DMS 273 treated with DMSO at 0.1 percent for 48 hours (cell line): Measurements from ENCODE around the gene EPN3.
A peak's percentile ranks its signal among the peaks of the same experiment; 100 is the strongest.

Experiments used
- DNase-seq: peaks from one replicate; lab custom pipeline; 2025; lab: John Stamatoyannopoulos, UW

The EPN3 gene

DNA sequence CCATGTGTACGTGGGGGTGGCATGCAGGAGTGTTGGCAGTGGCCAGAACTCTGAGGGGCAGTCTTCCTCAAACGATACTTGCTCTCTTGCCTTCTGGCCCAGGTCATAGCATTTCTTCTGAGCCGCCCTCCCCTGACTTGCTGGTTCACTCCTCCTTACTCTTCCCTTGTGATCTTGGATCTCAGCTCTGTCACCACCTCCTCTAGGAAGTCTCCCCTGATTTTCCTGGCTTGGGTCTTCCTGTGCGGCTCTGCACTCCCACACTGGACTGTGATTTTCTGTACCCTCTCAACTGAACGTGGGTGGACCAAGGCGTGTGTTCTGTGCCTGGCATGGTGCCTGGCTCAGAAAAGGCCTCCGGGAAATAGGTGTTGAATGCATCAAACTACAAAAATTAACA is 2.9 kb downstream of the EPN3 start:
- DNase-seq = no peak

GRCh38 chr17:50536683-50537646 is 4.4 kb downstream of the EPN3 start:
- DNase-seq = no peak

DNA sequence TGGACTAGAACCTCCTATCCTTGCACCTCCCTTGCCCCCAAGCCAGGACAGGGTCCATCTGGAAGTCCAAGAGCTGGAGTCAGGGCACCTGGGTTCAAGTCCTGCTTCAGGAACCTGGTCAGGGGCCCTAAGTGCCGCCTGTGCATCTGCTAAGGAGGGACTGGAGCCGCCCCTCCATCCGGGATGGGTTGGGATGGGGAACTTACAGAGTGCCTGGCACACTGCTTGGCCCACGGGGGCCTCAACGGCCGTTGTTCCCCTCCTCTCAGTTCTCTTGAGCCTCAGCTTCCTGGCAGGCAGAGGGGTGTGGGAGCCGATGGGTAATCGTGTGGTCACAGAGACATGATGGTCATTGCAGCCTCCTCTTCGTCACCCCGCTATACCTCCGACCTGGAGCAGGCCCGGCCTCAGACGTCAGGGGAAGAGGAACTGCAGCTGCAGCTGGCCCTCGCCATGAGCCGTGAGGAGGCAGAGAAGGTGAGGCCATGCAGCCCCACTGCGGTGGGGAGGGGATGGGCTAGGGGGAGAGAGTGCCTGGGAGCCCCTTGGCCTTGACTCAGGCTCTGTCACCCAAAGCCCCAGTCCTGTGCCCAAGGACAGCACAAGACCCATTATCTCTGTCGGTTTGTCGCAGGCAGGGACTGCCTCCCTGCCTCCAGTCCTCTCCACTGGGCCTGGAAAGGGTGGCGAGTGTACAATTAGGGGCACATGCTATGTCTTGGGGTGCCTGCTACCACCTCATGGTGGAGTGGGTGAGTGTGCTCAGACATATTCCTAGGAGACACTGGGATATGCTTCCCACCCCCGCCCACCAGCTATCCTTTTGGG is 5.4 kb downstream of the EPN3 start:
- no peak for DNase-seq

DNA sequence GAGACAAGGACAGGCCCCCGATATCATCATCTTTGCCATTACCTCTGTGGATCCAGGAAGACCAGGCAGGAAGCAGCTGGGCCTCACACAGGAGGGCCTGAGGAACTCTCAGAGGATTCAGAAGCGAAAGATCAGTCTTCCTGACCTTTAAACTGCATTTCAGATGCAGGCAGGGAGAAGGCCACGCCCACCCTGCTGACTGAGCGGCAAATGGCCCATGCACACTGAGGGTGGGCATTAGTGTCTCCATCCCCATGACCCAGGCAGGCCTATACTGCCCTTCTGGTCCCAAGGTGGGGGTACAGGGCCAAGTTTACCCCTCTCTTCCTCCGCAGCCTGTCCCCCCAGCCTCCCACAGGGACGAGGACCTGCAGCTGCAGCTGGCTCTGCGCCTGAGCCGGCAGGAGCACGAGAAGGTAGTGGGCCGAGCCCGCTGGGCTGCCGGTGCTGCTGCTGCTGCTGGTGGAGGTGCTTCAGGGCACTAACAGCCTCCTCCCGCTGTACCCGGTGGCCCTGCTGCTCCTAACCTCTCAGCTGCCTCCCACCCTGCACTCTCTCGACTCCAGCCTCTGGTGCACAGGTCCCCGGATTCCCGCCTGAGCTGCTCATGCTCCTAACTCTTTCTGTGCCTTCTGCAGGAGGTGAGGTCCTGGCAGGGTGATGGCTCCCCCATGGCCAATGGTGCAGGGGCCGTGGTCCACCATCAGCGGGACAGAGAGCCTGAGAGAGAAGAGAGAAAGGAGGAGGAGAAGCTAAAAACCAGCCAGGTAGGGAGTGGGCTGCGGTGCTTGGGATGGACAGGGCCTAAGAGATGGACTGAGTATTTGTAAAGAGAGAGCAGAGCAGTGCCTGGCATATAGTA is 6.2 kb downstream of the EPN3 start:
- DNase-seq = no peak

DNA sequence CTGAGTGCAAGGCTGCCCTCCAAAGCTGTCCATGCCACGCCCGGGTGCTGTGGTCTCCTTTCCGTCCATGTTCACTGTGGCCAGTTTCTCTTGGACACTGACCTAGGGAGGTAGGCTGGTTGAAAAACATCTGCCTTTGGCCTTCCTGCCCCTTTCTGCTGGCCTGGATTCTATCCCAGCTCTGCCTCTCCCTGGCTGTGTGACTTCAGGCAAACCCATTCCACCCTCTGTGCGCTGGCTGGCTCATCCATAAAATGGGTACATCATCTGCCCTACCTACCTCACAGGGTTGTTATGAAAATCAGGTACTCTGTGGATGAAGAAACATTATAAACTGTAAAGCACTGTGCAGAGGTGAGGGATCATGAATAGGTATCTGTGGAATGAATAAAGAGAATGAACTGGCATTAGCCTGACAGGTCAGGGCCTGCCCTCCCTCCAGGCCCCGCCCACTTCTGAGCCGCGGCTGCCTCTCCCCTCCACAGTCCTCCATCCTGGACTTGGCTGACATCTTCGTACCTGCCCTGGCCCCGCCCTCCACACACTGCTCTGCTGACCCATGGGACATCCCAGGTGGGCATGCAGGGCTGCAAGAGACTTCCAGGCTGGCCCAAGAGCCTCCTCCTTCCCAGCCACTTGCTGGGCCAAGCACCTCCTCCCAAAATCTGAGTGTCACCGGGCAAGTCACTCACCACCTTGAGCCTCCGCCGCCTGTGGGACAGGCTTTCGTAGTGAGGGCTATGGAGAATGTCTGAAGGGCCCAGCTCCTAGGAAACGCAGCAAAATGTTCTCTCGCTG is 7.4 kb downstream of the EPN3 start:
- no peak for DNase-seq

DNA sequence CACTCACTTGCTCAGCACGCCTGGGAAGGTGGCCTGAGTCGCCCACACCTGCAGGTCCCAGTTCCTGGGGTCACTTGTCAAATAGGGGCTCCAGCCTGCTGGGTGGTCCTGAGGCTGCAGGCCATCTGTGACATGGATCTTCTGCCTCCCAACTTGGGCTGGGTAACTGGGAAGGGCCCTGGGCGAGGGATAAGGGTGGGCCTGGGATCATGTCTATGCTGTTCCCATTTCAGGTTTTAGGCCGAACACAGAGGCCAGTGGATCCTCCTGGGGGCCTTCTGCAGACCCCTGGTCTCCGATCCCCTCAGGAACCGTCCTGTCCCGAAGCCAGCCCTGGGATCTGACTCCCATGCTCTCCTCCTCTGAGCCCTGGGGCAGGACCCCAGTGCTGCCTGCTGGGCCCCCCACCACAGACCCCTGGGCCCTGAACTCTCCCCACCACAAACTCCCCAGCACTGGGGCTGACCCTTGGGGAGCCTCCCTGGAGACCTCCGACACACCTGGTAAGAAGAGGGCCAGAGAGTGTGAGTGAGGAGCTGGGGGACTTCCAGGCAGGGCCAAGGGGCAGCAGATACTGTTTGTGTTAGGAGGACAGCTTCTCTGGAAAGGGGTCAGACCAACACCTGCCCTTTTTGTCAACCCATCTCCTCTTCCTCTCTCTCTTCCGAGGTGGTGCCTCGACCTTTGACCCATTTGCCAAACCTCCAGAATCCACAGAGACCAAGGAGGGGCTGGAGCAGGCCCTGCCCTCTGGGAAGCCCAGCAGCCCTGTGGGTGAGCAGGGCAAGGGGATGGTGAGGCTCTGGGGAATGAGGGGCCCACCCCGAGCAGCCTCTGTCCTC is 8.2 kb downstream of the EPN3 start:
- no peak for DNase-seq

- no peak for DNase-seq
Observed at GRCh38 chr17:50541402-50541715, 8.8 kb downstream of the EPN3 start.

DNA sequence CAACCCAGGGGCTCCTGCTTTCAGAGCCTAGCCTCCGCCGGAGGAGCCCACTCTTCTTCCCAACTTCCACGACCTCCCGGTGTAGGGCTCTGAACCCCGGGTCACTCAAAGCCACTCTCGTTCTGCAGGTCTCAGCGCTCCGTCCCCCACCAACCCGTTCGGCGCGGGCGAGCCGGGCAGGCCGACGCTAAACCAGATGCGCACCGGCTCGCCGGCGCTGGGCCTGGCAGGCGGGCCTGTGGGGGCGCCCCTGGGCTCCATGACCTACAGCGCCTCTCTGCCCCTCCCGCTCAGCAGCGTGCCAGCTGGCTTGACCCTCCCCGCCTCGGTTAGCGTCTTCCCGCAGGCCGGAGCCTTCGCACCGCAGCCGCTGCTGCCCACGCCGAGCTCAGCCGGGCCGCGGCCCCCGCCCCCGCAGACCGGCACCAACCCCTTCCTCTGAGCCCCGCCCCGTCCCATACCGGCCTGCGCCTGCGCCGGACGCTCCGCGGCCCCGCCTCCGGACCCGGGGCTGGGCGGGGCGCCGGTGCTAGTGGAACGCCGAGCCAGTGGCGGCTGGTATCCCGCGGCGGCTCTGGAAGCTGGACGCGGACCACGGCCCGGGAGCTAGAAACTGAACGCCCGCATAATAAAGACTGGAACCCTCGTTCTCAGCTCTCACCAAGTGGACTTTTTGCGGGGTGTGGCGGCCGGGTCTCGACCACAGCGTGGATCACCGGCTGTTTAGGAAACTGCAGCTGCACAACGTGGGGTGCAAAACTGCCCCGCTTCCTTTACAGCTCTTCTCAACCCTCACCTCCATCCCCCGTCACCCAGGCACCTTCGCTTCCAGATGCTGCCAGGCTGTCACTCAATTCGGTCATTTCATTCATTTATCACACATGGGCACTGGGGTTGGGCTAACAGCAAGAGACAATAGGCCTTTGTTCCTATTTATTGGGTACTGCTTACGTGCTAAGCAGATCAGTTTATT is 9.5 kb downstream of the EPN3 start:
- peak; percentile 27 for DNase-seq

GRCh38 chr17:50542795-50543774 is 10.6 kb downstream of the EPN3 start:
- no peak for DNase-seq

DNA sequence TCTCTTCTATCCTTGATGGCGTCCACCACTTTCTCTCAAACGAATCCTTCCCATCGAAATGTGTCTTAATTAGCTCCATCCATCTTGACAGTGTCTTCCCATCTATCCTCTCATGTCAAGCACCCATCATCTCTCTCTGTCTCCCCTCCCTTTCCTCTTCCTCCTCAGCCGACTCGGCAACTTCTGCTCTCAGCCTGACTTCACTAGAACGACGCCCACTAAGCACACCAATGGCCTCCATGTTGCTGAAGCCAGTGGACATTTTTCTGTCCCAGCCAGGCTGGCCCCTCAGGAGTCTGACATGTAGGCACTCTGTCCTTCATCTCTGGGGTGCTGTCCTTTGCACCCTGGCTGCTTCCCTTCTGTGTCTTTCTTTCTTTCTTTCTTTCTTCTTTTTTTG is 12.0 kb downstream of the EPN3 start:
- no peak for DNase-seq

DNA sequence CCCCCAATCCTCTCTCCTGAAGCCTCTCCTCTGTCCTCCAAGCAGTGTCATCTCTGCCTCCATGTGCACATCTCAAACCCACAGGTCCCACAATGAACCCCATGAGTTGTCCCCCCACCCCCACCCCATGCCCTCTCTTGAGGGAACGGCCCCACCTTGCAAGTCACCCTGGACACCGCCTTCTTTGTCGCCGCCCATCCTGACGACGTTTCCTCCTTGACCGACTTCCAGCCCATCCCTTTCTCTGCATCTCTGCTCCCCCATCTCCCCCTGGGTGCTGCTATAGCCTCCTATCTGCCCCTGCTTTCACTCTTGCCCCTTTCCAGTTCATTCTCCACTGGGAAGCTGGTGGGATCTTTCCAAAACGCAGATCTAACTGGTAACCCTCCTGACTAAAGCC is 12.8 kb downstream of the EPN3 start:
- no peak for DNase-seq

GRCh38 chr17:50546701-50547034 is 14.1 kb downstream of the EPN3 start:
- DNase-seq = no peak

DNA sequence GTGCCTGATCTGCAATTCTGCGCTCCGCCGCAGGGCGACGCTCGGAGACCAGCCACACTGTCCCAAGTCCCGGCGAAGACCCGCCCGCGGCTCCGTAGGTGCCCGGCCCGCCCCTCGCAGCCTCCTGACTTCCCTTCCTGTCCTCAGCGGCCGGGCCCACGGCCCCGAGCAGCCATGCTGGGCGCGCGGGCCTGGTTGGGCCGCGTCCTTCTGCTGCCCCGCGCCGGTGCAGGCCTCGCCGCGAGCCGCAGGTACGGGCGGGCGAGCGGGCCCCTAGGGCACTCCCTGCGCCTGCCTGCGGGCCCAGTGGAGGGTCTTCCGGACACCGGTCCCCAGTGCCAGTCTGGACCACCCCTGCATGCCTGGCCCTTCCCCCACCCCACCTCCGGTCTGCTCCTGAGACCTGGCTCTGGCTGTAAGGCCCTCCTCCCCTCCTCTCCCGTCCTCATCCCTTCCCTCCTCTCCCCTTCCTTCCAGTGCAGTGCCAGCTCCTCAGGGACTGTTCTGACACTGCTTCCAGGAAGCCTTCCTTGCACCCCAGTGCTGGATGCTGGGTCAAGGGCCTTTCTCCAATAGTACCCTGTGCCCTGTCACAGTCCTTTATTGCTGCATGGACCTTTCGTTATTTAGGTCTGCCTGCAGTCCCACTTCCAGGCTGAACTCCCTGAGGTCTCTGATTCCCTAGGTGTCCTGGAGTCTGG is 14.7 kb downstream of the EPN3 start, which contains the start of gene SPATA20:
SPATA20 (plus strand) TSS at position 140 of the 701 bp plus-strand sequence; CDS start at position 175, 35 bp downstream.
- DNase-seq = peak; percentile 77

GRCh38 chr17:50547736-50548083 is 15.2 kb downstream of the EPN3 start:
- no peak for DNase-seq

DNA sequence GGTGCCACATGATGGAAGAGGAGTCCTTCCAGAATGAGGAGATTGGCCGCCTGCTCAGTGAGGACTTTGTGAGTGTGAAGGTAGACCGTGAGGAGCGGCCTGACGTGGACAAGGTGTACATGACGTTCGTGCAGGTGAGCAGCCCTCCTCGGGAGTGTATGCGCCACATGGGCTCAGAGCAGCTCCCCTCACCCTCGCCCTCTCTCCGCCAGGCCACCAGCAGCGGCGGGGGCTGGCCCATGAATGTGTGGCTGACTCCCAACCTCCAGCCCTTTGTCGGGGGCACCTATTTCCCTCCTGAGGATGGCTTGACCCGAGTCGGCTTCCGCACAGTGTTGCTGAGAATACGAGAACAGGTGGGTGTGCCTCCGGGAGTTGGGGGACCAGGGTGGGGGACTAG is 16.3 kb downstream of the EPN3 start:
- no peak for DNase-seq

DNA sequence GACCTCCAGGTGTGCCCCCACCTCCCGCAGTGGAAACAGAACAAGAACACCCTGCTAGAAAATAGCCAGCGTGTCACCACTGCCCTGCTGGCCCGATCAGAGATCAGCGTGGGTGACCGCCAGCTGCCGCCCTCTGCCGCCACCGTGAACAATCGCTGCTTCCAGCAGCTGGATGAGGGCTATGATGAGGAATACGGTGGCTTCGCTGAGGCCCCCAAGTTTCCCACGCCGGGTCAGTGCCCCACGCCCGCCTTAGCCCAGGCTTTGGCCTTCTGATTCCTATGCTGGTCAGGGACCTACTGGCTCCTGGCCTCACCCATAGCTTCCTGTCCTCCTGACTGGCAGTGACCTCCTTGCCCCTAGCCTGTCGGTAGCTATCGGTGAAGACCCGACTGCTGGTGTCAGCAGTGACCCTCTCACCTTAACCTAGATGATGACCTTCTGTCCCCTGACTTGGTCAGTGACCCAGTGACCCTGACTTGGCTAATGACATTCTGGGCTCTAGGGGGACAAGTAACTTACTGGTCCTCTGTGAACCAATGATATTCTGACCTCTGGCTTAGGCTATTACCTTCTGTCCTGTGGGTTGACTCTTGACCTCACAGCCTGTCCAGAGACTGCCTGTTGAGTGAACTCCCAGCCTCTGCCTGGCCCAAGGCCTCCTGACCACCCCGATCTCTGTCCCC is 16.9 kb downstream of the EPN3 start:
- no peak for DNase-seq

DNA sequence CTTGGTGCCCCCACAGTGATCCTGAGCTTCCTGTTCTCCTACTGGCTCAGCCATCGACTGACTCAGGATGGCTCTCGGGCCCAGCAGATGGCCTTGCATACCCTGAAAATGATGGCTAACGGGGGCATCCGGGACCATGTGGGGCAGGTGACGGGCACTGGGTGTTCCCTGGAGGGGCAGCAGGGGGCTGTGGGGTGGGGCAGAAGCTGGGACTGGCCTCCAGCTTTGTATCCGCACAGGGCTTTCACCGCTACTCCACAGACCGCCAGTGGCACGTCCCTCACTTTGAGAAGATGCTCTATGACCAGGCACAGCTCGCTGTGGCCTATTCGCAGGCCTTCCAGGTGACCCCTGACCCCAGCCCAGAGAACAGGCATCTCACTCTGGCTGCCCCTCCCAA is 17.4 kb downstream of the EPN3 start:
- DNase-seq = no peak
